ENCODE results near the gene MAML3.

Gene MAML3

DNA sequence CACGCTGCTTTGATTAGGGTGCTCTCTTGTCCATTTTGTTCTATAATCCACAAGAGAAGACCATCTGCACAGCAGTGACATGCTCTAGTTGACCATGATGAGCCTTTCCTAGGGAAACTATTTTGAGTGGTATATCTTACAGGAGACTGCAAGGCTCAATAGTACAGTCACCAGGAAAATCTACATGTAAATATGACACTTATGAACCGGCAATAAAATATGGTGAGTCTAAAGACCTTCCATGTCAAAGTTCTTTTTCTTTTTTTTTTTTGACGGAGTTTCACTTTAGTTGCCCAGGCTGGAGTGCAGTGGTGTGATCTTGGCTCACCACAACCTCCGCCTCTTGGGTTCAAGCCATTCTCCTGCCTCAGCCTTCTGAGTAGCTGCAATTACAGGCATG lies 384.6 kb downstream of the MAML3 start:
- no peak for DNase-seq

DNA sequence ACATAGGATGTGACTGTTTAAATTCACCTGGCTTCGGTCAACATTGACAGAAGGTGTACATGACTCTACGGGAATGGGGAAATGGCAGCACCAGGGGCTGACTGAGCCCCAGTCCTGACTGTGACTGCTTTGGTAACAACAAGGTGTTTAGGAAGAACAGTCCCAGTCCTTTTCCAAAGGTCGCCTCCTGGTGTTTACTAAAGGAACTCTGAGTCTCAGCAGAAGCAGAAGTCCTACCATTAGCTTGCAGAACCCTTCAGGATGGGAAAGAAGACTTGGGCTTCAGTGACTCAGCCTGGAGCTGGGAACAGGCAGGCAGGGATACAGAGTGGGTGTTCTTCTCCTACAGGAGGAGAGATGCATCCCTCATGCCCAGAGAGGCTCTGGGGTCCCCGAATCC lies 385.1 kb downstream of the MAML3 start:
- no peak for DNase-seq

DNA sequence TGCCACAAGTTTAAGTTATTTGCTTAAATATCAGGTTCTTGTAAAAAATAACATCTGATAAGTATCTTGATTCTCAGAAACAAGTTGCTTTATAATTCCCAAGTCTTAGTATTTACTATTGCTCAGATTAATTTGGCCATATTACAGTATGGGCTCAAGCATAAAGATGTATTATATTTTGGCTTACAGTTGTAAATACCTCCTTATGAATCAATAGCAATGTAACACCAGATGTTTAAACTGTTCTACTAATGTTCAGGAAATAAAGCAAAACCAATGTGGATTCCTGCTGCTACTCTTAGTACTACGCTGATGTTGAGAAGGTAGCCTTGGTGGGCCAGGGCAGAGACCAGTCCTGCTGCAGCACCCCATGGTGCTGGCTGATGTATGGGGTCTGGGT lies 385.6 kb downstream of the MAML3 start:
- DNase-seq: no peak

DNA sequence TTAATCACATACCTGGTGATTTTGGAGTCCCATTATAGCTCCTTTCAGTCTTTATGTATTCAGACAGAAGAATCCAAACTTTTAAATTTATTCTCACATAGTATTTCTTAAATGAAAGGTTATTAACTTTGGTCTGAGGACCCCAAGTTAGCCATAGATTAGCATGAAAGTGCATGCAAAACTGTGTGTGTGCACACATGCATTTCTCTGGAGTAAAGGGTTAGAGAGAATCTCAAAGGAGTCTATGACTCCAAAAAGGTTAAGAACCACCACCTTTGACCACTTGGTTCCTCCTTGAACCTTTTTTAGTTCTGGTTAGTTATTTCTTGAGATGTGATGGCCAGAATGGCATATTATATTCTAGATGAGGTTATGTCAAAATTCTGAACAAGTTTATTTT lies 386.4 kb downstream of the MAML3 start:
- DNase-seq: no peak

DNA sequence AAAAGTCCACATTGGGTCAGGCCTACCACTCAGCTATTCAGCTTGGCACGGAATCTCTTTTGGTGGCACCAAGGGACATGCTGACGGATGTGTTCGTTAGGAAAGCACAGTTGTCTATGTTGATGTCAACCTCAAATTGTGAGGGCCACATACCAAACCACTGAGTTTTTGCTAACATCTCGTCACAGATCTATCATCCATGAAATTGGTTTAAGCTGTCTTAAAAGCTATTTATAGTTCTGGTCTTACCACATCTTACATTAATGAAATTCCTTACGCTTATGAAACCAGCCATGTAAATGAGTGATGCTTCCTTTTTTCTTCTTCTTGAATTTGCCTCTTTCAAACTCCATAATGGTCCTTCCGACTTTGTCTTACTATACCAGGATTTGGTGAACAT lies 386.8 kb downstream of the MAML3 start:
- DNase-seq: no peak

DNA sequence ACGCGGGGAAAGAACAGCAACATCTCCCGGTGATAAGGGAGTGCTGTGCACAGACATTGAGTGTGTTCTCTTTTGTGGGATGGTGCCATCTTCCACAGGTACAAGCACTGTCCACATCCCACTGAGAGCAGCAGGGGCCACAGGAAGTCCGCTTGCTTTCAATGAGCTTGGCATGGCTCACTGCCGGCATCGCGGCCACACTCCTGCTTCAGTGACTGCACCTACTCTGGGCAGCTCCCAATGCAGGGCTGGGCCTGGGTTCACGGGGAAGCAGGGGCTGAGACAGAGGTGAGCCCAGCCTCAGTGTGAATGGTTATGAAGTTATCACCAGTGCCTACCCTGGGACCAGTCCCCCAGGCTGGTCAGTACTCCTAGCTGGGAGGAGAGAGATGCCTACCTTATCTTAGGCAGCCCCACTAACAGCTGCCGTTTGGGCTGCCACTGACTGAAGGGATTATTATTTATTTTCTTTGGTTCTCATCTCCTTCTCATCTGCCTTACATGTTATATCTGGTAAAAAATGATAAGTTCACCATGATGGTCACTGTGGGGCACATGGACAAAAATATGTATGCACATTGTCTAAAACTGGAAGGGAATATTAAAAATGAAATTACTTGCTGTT lies 389.2 kb downstream of the MAML3 start:
- DNase-seq: no peak

DNA sequence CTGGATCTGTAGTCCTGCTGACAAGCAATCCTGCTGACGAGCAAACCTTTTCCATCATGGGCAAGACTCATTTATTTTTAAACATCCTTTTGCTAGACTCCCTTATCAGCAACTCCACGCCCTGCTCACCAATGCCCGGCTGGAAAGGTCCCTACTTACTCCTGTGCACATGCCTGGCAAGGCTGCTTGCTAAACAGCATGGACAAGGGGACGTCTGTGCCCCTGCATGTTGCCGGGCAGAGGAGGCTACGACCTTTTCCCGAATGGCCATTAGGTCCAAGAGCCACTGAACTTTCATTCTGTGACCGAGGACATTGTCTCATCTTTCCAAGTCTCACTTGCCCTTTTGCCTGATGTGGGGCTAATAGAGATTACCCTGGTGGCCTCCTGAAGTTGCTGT lies 389.8 kb downstream of the MAML3 start:
- no peak for DNase-seq

DNA sequence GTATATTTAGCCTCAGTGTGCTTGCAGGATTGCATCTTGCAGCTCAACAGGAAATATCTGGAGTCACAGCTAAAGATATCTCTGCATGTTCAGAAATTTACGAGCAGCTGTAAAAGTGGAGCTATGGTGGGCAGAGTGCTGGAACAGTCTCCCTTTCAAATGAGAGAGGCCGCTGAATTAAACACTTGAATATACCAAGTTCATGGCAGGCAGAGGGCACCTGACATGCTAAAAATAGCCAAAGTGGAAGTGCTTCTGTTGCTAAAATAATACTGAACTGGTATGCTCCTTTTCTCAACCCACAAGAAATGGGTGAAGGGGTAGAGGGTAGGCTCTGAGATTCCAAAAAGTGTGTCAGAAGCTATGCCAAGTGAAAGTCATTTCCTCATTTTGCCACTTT lies 390.3 kb downstream of the MAML3 start:
- no peak for DNase-seq

DNA sequence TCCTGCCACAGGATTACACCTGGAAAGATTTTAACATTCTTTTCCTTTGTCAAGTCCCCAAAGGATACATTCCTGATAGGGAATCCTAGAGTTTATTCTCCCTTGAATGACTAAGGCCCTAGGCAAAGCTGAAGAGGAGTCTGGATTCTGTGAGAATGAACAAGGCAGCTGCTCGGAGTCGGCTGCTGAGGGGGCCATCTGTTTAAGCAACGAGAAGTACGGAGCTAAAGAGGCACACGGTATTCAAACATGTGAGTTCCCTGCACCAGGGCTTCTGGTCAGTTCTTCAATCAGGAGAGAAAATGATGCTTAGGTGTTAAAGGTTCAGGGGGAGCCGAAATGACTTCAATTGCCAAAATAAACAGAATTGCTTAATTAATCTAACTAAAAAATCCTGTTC lies 390.8 kb downstream of the MAML3 start:
- no peak for DNase-seq

DNA sequence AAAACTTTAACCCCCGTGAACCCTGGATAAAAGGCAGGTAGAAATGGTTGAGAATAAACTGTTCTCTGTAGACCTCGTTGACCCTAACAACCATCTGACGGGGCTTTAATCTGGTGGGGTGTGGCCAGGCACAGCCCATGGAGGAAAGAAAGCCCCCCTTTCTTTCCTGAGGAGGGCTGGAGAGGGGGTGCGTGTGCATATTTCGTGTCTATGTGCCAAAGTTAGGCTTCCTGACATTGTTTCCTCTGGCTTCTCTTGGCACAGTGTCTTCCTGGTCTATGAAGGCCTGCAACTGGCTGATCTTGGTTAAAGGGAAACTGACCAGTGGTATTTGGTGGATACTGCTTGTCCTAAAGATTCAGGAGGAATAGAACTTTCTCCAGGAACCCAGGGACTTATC lies 391.3 kb downstream of the MAML3 start:
- DNase-seq: no peak

DNA sequence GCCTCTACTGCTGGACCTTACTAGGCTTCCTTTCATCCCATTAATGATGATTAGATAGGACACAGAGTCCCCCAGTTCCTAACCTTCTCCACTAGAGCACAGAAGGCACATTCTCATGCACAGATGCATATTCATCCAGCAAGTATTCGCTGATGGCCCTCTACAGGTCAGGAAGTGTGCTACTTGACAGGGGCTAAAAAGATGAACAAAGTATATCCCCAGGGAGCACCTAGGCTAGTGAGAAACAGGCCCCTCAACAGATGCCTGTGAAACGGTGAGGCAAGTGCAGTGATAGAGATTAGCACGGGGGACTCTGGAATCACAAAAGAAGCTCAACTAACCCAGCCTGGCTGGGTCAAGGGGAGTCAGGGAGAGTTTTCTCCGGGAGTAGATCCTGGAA lies 392.5 kb downstream of the MAML3 start:
- no peak for DNase-seq

DNA sequence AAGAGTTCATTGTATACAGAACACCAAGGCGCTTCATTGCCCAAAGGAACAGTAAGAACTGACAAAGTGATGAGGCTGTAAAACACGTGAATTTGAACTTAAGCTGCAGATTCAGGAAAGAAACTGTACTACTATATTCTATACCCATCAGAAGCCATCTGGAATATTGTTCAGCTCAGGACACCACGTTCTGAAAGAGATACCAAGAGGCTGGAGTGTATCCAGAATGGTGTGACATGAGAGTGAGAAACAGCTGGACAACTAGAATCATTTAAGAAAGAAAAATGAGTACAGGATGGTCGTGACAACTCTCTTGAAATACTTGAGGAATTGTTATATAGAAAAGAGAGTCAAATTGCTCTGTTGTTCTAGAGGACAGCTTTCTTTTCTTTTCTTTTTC lies 393.4 kb downstream of the MAML3 start:
- DNase-seq: no peak

DNA sequence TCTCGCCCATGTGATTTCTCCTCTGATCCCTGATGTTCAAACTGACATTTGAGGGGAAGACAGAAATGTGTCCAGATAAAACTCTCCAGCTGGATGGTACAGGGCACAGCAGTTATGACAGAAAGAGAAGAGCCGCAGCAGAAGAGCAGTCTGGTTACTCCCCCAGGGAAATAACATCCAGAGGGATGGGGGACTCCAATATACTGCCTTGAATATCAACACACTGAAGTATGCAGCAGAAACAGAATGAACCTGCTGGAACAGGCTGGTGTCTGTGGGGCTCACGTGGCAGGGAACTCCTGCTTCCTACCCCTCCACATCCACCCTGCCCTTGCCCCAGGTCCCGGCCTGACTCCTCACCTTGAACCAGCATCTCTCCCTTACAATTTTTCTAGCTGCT lies 394.9 kb downstream of the MAML3 start:
- no peak for DNase-seq

DNA sequence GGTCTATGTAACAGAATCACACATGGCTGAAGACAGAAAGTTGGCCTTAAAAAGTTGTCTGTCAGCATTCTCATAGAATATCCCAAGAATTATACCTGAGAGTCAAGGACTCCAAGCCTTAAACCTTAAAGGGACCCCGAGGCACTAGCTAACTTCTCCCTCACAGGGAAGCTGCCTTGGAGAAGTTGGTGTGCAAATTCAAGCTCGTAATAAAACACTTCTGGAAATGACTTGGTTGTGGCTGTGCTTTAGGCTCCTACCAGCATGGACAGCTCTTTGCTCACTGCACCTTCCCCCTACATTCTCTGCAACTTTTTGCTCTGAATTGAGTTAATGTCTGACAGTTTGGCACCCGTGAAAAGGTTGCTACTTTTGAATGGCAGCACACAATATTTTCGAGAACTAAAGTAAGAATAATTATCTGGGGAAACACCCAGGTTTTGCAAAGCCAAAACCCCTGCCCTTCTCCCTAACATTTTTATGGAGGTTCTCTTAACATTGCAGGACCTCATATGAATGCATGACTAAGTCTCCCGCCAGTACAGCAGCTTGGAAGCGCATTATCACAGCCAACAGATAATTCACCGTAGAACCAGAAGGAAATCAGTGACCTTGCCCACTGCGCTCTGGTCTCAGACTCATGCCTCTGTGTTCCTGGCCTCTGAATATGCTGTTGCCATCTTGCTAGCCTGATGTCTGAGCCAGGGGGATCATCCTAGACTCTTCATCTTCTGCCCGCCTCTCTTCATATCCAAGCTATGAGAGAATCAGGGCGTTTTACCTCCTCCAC lies 397.4 kb downstream of the MAML3 start:
- no peak for DNase-seq

DNA sequence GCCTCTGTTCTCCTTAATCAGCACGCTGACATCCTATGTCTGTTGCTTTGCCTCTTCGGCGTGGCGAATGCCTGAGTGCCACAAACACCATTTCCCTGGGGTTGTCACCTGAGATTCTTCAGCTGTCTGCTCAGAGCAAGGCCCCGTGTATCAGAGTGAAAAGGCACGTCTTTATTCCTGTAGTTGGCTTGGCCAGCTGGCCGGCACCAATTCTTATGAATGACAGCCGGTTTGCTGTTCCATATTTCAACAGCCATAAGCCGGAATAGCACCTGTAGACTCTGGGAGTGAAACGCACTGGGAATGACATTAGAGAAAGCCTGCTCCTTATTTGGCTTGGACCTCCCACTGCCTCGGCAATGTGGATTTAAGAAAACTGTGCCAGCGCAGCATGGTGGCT lies 399.0 kb downstream of the MAML3 start:
- no peak for DNase-seq

DNA sequence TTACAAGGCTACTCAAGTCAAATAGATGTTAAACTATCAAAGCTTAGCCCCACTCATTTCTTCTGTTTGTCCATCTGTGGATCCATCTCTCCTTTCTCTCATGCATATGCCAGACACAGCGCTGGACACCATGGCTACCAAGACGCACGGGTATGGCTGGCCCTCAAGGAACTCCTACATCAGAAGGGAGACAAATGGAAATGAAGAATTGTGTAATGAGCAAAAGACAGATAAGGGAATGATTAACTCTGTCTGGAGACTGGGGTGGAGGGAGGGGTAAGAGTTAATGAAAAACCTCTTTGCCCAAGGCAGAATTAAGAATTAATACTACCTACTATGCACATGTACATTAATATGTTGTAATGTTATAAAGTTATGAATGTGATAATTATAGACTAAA lies 400.3 kb downstream of the MAML3 start:
- DNase-seq: no peak

DNA sequence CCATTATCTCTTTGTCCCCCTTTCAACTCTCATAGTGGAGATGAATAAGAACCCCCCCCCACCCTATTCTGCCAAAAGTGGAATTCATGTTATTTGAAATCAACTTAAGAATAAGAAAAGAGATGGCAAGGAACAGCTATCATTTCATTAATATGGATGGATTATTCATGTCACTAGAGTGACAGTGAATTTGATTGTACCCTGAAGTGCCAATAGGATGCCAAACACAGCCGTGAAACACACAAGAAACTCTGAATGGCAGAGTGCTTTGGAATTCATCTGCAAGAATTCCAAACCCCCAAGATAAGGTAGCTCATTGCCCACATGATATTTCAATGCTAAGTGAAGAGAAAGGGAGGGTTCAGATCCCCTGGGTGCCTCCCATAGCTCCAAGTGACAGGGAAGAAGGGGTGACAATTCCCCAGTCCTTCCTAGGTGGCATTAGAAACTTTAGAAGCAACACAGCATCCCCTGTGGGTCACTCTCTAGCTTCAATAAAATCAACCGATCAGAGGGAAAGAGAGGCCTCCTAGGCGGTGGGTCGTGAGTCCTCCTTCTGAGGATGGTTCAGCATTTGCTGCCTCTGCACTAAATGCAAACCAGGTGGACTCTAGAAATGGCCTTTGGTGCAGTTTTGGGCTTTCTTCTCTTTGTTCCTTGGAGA lies 404.0 kb downstream of the MAML3 start:
- no peak for DNase-seq

DNA sequence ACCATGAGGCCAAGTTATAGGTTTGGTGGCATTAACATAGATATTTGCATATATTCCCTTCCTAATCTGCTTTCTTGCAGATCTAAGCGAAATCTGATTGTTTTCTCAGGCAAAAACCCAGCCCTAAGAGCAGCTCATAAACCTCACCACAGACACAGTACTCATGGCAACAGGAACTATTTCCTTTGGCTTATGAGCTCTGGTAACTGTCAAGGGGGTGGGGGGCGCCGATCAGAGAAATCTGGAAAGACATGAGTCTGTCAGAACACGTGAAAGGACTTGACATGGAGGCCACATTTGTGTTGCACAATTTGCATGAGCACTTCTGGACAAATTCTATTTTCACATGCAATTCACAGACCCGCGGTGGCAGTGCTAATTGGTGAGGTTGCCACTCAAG lies 404.6 kb downstream of the MAML3 start:
- DNase-seq: no peak

DNA sequence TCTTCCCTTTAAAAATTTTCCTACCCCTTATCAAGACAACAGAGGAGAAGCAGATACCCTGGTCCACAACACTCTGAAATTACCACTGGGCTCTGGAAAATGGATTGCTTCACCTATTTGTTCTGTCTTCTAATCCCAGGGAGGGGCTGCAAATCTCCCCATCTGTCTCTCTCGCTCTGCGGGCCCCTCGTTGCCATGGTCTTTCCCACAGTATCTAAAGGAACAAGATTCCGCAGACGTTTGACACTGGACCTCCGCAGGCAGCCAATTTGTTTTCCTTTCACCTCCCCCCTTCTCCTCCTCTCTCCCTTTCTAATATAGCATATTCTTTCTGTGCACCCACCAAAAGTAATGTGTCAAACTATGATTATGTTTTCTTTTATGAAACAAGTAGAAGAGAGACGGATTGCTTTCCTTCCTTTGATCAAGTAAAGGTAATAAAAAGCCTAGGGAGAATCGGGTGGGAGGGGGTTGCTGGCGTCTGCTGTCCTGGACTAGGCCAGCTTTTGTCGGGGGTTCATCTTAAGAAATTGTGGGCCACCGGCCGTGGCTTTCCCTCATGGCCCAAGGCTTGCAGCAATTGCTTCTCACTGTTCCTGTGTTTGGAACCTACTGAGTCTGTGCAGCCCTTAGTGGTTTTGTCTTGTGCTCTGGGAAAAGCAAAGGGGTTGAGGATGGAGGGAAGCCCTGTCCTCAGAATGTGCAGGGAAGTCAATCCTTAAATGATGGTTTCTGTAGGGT lies 407.4 kb downstream of the MAML3 start:
- DNase-seq: no peak

DNA sequence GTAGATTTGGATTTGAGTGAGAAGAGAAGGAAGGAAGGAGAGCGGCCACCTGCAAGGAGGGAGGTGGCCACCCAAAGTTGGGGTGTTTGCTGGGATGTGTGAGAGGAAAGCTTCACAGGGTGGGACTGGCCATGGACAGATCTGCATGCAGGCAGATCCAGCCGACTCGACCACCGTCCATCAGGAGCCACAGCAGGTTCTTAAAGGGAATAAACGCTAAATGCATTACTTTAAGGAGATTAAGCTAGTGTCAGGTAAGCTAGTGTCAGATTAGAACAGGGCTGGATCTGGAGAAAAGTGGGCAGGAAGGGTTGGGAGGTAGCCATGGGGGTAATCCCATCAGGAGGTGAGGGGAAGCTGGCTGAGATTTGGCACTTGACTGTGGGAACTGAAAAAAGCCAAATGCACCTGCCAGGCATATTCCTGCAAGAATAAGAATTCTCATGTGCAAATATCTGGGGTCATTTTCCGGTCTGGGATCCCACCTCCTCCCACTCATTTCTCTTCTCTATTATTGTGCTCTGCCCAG lies 408.8 kb downstream of the MAML3 start:
- no peak for DNase-seq

DNA sequence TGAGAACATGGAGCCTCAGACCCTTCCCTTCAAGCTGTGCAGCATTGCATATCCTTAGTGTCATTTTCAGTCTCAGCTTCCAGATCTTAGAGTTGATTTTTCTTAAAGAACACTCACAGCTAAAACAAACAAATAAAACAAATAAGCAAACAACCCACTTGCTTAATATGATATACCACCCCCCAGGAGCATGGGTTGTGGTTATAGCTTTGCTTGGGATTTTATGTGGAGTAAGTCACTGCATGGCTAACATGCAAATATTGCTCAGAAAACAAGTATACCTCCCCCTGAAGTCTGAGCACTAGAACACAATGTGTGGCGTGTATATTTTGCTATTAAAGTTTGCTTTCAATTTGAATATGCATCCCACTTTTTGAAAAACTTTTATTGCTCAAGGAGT lies 409.8 kb downstream of the MAML3 start:
- DNase-seq: no peak

DNA sequence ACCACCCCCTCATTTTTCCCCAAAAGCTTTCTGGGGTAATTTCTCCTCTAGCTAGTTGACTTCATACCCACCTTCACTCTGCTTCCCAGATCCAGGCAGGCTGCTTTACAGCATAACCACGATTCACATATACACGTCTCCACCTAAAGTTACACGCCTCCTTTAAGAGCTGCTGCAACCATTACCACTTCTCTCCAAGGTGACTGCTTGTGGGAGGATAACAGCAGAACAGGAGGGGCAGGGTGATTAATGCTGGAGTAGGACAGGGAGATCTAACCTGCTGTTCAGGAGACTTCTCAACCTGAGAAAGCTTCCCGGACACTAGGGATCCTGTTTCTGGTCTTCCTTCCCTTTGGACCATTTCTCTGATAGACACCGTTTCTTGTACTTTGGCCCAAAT lies 411.0 kb downstream of the MAML3 start:
- DNase-seq: no peak

DNA sequence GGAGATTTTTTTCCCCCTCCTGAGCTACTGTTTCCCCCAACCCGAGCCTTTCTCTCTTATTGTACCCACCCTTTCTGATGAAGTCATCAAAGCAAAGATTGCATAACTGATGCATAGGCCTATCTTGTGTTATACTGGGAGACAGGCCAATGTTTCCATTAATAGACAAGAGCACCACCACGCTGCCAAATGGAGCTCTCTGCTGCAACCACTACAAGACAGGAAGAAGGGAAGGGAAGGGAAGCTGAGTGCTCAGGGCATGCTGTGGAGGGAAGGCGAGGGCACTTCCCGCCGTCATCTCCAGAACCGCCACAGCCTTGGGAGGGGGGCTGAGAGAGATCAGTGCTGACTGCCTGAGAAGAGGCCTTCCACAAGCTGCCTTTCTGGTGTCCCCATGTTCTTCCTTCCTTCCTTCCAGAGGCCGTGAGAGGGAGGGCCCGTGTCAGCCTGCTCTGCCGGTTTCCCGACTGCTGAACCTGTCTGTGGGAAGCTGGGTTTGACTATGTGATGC lies 413.4 kb downstream of the MAML3 start:
- no peak for DNase-seq

Measured in effector CD4-positive, alpha-beta T cell (primary cell).